M059J (cell line): ENCODE results near the gene DOCK2. TPM values are rescaled to one million over a fixed set of nuclear protein-coding genes. Genes with fewer than 3 reads are reported as not detected.

Source experiments
- DNase-seq: peaks from one replicate; pipeline ENCODE4 v3.0.0-alpha.2; 2012; ENCODE audit warnings: low read depth
- total RNA-seq: library from RNA; depleted of rRNA; stranded (reverse); fragments of >200 nt; shearing (Covaris generic); gene quantifications from 2 replicates; pipeline ENCODE4 v1.2.3, GENCODE V29; 2014

Gene DOCK2
- total RNA-seq, 1 experiment from 2014 or later, result 45.9 TPM

DNA sequence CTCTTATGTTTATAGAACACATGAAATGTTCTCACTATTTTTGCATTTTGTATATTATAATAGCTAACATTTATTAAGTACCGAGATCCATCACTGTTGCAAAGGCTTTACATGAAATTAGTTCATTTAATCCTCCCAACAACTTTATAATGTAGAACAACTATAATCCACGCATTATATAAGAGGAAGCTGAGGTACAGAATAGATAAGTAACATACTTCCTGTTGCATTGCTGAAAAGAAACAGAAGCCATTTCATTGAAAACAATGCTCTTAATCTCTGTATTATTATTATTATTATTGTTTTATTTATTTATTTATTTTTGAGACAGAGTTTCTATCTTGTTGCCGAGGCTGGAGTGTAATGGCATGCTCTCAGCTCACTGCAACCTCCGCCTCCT, 351.1 kb downstream of the DOCK2 start:
- DNase-seq, result no peak

DNA sequence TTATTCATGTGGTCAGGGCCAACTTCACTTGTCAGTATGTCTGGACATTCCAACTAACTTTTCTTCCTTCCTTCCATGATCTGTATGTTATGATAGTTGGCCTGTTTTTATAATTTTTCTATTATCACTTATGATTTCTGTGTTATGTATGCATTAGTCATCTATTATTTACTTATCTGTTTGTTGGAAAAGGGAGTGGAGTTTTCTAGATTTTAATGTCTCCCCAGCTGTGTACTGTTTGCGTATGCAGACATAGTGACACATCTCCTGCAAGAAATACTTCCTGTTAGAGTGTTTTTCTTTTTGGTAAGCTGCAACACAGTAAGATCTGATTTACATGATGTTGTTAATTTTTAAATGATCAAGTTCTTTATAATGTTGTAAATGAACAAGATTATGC, 351.9 kb downstream of the DOCK2 start:
- no peak for DNase-seq

DNA sequence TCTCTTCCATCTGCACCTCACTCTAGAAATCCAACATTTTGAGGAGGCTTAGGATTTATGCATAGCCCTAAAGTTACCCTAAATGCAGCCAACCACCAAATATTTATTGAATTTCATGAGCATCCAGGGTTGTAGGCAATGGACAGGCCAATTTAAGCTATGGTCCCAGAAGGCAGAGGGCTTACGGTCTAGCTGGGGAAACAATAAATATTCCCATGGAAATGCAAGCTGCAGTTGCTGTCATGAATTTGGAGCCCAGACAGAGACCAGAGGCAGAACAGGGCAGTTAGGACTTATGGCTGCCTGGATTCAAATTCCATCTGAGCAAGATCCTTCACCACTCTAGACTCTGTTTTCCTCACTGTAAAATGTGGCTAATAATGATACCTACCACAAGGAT, 352.3 kb downstream of the DOCK2 start:
- no peak for DNase-seq

DNA sequence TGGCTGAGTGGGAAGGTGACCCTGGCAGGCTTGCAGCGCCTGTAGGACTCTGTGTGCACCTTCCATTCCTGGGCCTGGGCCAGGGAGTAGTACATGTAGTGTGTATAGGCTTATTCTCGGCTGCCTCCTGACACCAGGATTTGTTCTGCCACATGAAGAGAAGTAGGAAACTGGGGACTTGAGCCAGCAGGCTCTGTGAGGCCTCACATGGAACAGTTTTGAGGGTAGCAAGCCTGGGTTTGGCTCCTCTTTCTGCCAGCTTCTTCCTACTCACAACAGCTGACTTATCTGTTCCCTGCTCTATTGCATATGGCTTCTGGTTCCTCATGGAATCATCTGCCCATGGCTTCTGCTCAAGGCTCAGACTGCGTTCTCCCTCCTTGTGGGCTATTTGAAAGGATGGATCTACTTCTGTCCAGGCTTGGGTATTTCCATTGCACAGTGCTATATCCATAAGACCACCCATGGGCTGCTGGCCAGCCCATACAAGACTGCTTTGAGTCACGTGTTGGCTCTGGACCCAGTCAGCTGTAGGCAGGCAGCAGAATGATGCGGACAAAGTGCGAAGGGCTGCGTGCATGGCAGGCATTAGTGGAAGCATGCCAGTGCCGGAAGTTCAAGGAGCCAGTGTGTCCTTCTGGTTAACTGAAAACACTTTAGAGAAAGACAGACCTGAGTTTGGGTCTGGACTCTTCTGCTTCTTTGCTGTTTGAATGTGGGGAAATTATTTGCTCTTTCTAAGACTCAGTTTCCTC, 354.2 kb downstream of the DOCK2 start:
- no peak for DNase-seq

DNA sequence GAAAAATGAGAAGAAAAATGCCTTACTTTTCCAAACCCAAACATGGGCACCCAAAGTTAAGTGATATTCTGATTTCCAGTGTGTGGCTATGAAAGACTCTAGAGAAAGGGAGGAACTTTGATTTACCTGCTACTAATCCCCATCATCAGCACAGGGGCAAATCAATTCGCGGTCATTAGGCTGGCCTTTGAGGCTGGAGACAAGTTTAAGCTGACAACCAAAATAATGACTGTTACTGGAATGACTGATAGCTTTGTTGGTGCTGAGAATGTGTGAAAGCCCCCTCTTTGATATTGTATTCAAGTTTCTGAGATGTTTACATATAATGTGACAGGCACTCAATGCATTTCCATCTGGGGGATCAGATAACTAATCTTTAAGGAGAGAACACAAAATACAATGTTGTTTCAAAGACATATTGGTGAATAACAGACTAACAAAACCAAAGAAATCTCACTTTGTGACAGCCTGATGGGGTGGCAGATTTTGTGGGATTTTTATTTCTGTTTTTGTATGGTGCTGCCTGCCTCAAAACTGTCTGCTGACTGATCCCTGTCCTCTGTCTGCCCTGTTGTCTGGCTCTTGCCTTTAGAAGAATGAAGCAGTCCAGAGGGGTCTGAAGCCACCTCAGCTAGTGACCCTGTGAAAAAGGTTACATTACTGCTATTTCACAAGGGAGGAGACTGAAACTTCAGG, 355.9 kb downstream of the DOCK2 start:
- no peak for DNase-seq

DNA sequence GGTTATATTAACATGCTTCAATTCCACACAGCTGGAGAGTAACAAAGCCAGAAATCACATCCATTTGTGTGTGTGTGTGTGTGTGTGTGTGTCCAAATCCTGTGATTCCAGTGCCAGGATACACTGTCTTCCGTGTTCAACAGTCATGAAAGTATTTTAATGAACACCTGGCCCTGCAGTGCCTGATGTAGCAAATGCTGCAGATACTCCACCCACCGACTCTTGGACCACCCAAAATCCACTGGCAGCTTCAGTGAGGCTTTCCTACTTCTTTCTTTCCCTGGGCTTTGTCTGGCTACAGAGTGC, 356.4 kb downstream of the DOCK2 start:
- no peak for DNase-seq

DNA sequence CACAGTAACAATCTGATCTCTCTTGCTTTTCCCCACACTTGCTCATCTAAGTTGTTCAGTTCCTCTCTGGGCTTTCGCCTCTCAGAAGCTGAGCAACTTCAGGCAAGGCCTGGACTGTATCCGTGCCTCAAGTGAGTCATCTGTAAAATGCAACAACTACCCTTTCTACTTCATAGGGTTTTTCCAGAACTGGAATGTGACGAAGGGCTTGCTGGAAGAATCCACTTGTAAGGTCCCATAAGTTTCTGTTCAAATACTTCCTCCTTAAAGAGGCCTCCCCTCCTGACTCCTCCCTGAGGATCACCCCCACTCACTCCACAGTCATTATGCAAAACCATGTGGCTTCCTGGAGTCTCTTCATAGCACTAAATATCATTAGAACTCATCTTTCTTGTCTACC, 360.7 kb downstream of the DOCK2 start:
- no peak for DNase-seq

DNA sequence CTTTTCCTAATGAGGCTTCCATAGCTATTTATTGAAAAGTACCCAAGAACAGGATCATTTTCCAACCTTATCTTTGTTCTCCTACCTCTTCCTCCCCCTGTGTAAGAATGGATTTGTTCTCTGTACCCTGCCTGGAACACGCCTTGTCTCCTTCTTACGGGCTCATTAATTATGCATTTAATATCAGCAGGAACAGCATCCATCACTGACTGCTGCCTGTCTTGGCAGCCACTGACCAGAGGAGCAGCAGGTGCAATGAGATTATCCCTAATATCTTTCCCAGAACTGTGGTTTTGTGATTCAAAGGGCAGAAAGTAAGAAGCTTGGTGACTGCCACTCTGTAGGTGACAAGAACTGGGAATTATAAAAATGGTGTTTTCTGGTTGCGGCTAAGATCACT, 362.5 kb downstream of the DOCK2 start:
- DNase-seq, result no peak

DNA sequence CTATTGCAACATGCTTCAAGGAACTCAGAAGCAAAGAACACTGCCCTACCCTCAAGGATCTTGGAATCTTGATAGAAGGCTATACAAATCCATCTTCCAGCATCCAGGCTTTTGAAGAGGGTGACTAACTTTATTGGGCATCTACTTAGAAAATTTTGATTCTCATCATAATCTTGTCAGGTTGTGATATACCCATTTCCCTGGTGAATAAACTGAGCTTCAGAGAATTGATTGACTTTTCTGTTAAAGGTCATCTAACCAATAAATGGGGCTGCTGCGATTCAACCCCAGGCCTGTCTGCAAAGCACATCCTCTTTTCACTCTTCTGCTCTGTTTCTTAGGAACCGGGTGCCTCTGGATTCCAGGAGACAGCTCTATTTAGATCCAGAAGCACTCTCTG, 363.1 kb downstream of the DOCK2 start:
- no peak for DNase-seq

DNA sequence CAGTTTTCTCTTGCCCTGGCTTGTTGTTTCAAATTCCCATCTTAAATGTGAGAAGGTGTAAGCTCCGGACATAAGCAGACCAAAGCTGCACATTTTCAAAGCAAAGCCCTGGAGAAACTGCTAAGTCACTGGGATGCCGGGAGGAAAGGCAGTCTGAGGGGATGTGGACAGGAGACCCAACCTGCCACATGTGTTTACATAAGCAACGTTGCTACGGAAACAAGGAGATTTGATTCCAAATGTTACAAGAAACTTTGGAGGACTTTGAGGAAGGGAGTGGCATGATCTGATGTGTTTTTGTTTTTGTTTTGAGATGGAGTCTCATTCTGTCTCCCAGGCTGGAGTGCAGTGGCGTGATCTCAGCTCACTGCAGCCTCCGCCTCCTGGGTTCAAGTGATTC, 368.9 kb downstream of the DOCK2 start:
- DNase-seq, result peak; percentile 42

DNA sequence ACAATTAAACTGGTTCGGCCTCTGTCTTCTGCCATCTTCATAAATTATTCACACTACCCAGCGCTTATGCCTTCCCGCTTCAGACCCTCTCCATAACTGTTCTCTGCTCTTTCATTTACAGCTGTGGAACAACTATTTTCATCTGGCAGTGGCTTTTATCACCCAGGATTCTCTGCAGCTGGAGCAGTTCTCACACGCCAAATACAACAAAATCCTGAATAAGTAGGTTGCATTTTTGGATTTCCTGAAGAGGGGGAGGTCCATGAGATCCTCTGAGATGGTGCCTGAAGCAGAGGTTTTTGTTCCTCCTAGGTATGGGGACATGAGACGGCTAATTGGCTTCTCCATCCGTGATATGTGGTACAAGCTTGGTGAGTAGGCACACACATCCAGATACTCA, 371.3 kb downstream of the DOCK2 start:
- no peak for DNase-seq

DNA sequence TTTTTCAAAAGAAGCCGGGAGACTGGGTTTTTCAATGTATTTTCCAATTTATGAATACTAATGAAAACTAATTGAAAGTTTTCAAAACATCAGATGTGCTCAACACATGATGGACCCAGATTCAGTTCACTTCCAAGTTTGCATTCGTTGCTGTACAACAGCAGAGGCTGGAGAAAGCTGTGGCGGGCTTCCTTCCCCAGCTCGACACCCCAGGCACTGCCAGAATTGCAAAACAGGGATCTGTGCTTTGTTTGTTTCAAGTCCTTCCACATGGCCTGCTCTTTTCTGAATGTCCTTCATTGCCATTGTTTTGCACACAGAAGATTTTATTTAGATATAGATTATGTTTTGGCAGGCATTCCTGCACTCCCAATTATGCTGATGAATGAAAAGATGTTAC, 373.5 kb downstream of the DOCK2 start:
- no peak for DNase-seq

DNA sequence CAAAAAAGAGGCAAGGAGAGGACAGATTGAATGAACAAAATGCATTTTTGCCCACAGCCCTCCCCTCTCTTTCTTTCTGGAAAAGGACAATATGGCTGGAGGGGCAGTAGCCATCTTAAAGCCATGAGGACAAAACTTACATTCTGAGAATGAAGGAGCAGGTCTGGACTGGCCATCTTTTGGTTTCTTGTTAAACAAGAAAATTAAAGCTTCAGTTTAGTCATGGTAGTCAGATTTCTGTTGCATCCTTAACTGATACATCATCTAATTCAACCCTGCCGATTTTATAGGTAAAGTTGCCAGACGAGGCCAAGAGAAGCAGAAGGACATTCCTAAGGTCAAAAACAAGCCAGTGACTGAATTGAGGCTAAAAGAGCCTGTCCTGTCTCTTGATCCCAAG, 374.7 kb downstream of the DOCK2 start:
- no peak for DNase-seq

DNA sequence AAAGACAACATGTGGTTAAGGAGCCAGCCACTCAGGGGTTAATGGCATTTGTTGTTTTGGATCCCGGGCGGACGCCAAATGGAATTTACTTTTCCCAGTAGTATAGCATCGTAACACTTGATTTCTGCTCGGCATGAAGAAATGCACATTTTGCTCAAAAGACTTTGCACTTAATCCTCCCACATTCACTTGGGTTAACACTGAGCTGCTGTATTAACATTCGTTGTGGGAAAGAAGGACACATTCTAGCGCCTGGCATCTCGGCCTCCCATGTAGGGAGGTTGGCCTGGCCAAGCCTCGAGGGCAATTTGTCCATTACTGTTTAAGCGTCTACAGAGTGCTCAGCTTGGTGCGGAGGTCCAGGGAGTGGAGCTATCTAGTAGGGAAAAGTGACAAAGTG, 375.5 kb downstream of the DOCK2 start:
- no peak for DNase-seq

DNA sequence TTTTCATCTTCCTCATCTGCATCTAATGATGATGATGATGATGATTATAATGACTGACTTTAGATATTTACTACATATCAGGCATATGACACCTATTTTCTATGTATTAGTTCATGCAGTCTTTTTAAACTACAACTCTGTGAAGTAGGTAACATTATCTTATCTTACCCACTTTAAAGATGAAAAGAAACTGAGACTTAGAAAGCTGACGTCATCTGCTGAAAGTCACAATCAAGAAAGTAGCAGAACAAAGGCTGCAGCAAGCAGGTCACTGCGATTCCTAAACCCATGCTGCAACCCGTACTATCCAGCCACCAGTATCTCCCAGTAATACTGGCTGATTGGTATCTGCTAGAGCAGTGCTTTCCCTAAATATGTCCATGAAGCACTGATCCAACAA, 383.3 kb downstream of the DOCK2 start:
- no peak for DNase-seq

DNA sequence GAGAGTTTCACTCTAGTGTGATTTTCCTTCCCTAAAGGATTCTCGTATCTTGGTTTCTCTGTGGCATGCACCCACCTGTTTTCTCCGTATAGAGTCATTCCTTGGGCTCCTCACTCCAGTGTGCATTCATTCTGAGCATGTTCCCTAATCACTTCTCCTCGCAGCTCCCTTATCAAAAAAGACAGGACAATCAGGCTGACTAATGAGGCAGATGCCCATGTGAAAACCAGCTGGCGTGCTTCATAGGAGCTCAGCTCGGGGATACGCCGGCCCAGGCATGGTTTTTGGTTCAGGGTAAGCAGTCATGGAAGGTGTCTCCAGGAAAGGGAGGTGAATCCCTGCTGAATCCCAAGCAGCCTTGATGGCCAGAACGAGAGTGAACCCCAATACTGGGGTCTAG, 384.4 kb downstream of the DOCK2 start:
- DNase-seq, result no peak

DNA sequence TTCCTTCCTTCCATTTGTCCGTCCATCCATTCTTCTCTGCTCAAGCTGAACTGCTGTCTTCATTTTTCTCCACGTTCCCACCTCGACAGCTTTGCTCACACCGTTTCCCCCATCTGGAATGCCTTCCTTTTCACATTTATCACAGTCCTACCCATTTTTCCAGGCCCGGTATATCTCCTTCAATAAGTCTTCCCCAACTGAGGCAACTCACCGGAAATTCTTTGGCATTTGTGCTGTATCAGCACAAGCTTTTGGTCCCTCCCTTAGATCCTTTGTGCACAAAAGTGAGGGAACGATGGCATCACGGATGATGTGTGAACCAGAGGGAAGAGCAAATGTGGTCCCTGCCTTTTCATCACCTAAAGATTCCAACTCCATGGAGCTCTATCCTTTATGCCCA, 388.8 kb downstream of the DOCK2 start:
- no peak for DNase-seq

DNA sequence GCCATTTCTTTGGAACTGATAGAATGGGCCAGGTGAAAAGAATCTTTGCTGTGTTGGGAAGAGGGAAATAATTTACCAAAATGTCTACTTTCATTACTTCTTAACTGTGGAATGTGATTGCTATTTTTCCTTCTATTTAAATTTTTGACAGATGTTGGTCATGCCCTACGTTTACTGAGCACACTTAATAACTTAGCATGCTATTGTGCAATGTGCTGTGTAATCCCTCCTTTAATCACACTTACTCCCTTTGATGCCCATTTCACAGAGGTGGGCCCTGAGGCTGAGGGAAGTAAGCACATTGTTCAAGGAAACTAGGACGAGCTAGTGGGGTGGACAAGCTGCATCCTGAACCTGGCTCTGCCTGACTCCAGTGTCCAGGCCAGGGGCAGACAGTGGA, 391.0 kb downstream of the DOCK2 start:
- DNase-seq, result no peak

DNA sequence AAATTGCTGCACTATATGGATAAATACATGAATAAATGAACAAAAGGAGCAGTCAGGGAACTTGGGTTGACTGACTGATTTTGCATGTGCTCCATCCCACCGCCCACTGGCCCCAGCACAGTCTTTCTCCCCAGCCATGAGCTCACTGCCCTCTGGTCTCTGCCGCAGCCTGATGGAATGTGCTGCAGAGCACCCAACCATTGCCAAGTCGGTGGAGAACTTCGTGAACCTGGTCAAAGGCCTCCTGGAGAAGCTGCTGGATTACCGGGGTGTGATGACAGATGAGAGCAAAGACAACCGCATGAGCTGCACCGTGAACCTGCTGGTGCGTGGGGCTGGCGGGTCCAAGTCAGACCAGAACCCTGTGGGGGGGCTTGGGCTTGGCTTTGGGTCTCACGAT, 397.2 kb downstream of the DOCK2 start:
- DNase-seq, result no peak

DNA sequence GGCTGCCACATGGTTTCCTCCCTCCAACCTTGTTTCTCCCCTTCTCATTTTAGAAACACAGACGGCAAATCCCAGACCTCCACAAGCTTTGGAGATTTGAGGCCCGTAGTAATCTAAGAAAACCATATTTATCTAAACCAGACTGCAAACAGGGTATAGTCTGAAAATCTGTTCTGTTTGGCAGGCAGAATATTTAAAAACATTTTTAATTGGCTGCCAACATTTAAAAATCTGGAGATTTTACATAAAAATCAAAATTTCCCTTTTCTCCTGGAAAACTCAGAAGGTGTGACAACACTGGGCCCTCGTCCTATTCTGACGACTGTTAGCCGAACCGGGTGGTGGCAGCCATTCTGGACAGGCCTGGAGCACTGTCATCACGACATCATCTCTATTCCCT, 401.2 kb downstream of the DOCK2 start:
- DNase-seq, result no peak

DNA sequence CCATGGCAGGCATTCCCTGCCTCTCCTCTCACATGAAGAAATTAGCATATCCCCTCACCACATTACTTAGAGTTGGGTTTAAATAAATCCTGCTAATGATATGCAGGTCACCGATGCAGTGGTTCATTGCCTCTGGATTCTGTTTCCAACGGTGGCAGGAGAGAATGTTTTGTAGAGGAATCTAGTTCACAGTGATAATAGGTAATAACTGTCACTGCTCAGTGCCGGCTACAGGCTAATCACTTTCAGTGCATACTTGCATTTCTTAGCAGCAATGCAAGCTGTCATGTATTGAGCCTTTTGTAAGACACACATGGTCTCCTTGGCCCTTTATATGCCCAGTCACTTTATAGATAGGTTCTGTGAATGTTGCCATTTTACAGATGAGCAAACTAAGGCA, 402.8 kb downstream of the DOCK2 start:
- no peak for DNase-seq

DNA sequence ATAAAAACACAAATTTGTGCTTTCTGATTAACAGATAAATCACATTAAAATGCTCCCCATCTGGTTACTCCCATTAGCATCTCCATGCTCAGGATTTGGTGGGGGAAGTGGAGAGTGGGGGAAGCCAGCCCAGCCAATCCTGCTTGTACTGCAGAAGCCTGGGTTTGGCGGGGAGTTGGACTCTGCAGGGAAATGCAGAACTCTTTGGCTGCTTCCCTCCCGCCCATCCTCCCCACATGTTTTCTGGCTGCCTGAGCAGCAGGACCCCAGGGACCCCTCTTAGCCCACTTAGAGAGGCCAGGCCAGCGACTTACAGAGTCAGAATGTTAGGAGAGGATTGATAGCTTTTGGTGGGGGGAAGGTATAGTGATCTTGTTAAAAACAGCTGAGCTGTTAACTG, 409.2 kb downstream of the DOCK2 start:
- no peak for DNase-seq

DNA sequence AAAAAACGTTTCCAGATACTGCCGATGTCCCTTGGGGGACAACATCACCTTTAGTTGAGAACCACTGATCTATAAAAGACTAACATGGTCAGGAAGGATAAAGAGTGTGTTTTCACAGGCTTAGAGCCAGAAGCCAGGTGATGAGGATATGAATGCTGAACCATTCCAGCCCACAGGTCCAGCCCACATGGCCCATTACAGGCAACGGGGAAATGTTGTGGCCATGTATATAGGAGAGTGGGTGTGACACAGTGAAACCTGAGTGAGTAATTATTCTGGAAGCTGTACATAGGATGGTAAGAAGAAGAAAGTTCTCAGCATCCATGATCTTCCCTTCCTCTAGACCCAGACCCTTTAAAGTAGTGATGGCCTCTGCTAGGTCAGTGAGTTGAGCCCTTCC, 412.6 kb downstream of the DOCK2 start:
- no peak for DNase-seq

DNA sequence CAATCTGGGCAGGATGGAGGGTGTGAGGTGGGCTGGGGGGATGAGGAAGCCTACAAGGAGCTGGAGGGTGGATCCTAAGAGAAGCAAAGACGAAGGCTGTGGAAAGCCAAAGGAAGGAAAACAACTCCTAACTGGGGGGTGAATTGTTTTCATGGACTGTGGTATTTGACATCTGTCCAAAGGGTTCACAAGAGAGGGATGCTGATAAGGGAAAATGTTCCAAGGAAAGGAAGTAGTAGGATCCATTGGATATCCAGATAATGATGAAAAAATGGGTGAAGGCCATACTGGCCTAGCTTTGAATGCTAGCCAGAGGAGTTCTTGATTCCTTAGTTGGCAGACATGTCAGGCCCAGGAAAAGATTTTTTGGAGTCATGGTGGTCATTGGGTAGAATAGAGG, 416.8 kb downstream of the DOCK2 start:
- DNase-seq, result no peak
